Natural killer cell treated with Interleukin-12 subunit alpha and Interleukin-12 subunit beta and Interleukin-15 and Interleukin-18, amount 100 ng/mL, for 72 hours (primary cell): ENCODE results near the gene PPP1R11. TPM values are rescaled to one million over a fixed set of nuclear protein-coding genes. Genes with fewer than 3 reads are reported as not detected.
"Not testable (repeated sequence)": the region's sequence is repeated elsewhere in the genome, so short reads cannot be mapped to it uniquely, and the experiment has no call there.

Experiments used
- ATAC-seq, 2 donors: fragments of 150-1000 bp; cut with Tn5 transposase in 1 of 2; sonication (Bioruptor Pico), chemical (Tn5 transposase) in 1 of 2; 2 replicates each; pipeline ENCODE4 v1.10.0; 2021
- DNase-seq: peaks from one replicate; pipeline ENCODE4 v3.0.0; 2022; ENCODE audit warnings: low spot score
- H3K27ac Mint-ChIP-seq, 2 donors: 1 replicate in 1 of 2; 2 replicates in 1 of 2; pipeline ENCODE4 v1.8.0; 2022; ENCODE audit warnings: mixed read lengths in 2 of 2, mild to moderate bottlenecking in 1 of 2, moderate library complexity in 1 of 2
- H3K27me3 Mint-ChIP-seq, 2 donors: 1 replicate in 1 of 2; 2 replicates in 1 of 2; pipeline ENCODE4 v1.8.0; 2022; ENCODE audit warnings: mixed read lengths in 2 of 2
- H3K36me3 Mint-ChIP-seq: one replicate; pipeline ENCODE4 v1.8.0; 2022; ENCODE audit warnings: mixed read lengths
- H3K4me1 Mint-ChIP-seq, 2 donors: 1 replicate in 1 of 2; 2 replicates in 1 of 2; pipeline ENCODE4 v1.8.0; 2022; ENCODE audit warnings: low read depth in 2 of 2, mixed read lengths in 2 of 2, mild to moderate bottlenecking in 1 of 2
- H3K4me3 Mint-ChIP-seq: one replicate; pipeline ENCODE4 v1.8.0; 2022; ENCODE audit warnings: mixed read lengths
- H3K9me3 Mint-ChIP-seq: 2 replicates; pipeline ENCODE4 v1.8.0; 2022; ENCODE audit warnings: mixed read lengths
- total RNA-seq, 2 donors: library from RNA; stranded (reverse); gene quantifications; one replicate each; pipeline ENCODE4 v1.2.3, GENCODE V29; 2022

The PPP1R11 gene
- total RNA-seq, 2 donors from 2014 or later = 50.3 to 82.0 TPM

- Mint-ChIP-seq H3K27ac (no peak within 1 kb of the TSS), H3K27me3 (peaks cover 43 to 50% of the 10 kb centered on the region in 2 donors), H3K4me1 (peaks cover 10 to 15% of the 10 kb centered on the region in 2 donors), H3K36me3 (no peaks in the 10 kb centered on the region), H3K9me3 (no peaks in the 10 kb centered on the region), H3K4me3 (no peak within 1 kb of the TSS)
- ATAC-seq (no peak), DNase-seq (no peak)
Observed at GRCh38 chr6:30113003-30113759, 46.2 kb downstream of the PPP1R11 start, which contains the start of gene TRIM31. TSS of gene TRIM31 (minus strand) at chr6:30113090. CDS start at chr6:30112805, 285 bp downstream.

GRCh38 chr6:30113841-30114240, 46.8 kb downstream of the PPP1R11 start:
- H3K4me3 Mint-ChIP-seq = no peak overlapping the region
- peaks cover 37 to 45% of the 10 kb centered on the region in 2 donors for H3K27me3 Mint-ChIP-seq
- H3K27ac Mint-ChIP-seq = no peak overlapping the region
- peaks cover 10% of the 10 kb centered on the region in 2 donors for H3K4me1 Mint-ChIP-seq
- ATAC-seq (no peak), DNase-seq (no peak)
- H3K9me3 Mint-ChIP-seq = no peaks in the 10 kb centered on the region
- H3K36me3 Mint-ChIP-seq = no peaks in the 10 kb centered on the region

GRCh38 chr6:30116724-30117123, 49.7 kb downstream of the PPP1R11 start:
- H3K36me3 Mint-ChIP-seq = no peaks in the 10 kb centered on the region

GRCh38 chr6:30118691-30119090, 51.7 kb downstream of the PPP1R11 start:
- peaks cover 29 to 44% of the 10 kb centered on the region in 2 donors for H3K27me3 Mint-ChIP-seq
- H3K9me3 Mint-ChIP-seq, H3K27ac Mint-ChIP-seq, H3K36me3 Mint-ChIP-seq, H3K4me1 Mint-ChIP-seq, H3K4me3 Mint-ChIP-seq, DNase-seq, ATAC-seq: not testable (repeated sequence)

More at GRCh38 chr6:30116724-30117123, 49.7 kb downstream of the PPP1R11 start:
- Mint-ChIP-seq H3K27me3 (peaks cover 34 to 45% of the 10 kb centered on the region in 2 donors), H3K27ac (no peak overlapping the region), H3K4me1 (peaks cover 9 to 10% of the 10 kb centered on the region in 2 donors), H3K4me3 (no peak overlapping the region), H3K9me3 (no peaks in the 10 kb centered on the region)
- ATAC-seq = no peak
- DNase-seq = no peak

Other genes with a start within 250 kb of the PPP1R11 start
- gene HLA-G, start 239.4 kb upstream of the PPP1R11 start, total RNA-seq = 1 to 10 TPM; 2.8 to 3.3 TPM
- gene HLA-A, start 124.7 kb upstream of the PPP1R11 start, total RNA-seq = 1,000 to 10,000 TPM; 1,618 to 3,352 TPM
- 10 to 100 TPM; 41.5 to 58.1 TPM for gene POLR1H, start 5.9 kb upstream of the PPP1R11 start, total RNA-seq
- gene RNF39, start 8.6 kb downstream of the PPP1R11 start, total RNA-seq = not detected
- not detected for gene TRIM31, start 45.9 kb downstream of the PPP1R11 start, total RNA-seq
- not detected for gene TRIM40, start 68.9 kb downstream of the PPP1R11 start, total RNA-seq
- gene TRIM10, start 94.0 kb downstream of the PPP1R11 start, total RNA-seq = not detected
- under 1 TPM in 1 of 2 donors, not detected in 1; 0.20 TPM for gene TRIM15, start 96.3 kb downstream of the PPP1R11 start, total RNA-seq
- gene TRIM26, start 146.2 kb downstream of the PPP1R11 start, total RNA-seq = 10 to 100 TPM; 87.5 to 92.0 TPM